Stimulated activated CD4-positive, alpha-beta T cell treated with anti-CD3 and anti-CD28 coated beads, Interleukin-4, amount 100 ng/mL, for 48 hours (primary cell): ENCODE results near the gene MFAP3.
"Not testable (repeated sequence)": the region's sequence is repeated elsewhere in the genome, so short reads cannot be mapped to it uniquely, and the experiment has no call there.

Experiments
- DNase-seq, 2 donors: peaks; one replicate each; pipeline ENCODE4 v3.0.0-alpha.2; 2020; ENCODE audit warnings: low read depth in 2 of 2

The MFAP3 gene

DNA sequence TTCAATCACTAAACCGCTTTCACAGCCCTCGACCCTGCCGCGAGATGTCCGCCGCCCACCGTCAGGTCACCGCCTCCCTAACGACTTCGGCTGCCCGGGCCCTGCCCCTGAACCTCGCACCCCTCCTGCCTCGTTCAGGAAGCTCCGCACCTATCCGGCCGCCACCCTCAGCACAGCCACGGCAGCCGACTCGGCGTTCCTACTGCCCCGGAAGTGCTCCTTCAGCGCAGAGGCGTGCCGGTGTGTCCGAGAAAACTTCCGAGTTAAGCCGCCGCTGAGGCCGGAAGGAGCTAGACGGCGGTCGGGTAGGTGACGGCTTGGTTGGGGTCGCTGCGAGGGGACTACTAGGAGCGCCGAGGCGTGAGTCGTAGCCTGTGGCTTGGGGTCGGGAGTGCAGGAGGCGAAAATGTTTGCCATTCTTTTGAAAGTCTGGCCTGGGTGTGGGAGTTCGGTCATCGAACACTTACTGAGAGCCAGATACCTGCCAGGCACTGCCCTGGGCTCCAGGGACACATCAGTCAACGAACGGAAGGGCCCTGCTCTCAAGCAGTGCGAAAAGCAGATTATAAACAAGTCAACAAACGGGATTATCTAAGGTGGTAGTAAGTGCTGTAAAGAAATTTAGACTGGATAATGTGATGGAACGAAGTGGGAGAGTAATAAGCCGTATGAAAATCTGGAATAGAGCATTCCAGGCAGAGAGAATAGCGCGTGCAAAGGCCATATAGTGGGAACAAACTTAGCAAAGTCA lies at the start of gene MFAP3, which contains the start of gene FAM114A2:
MFAP3 (plus strand) TSS at position 261 of the 751 bp plus-strand sequence. CDS start 10,756 bp downstream, outside the sequence.
FAM114A2 (minus strand) TSS at position 204 of the 751 bp plus-strand sequence. CDS start 3,957 bp downstream, outside the sequence.
- peak; percentile 78 to 89 for DNase-seq

DNA sequence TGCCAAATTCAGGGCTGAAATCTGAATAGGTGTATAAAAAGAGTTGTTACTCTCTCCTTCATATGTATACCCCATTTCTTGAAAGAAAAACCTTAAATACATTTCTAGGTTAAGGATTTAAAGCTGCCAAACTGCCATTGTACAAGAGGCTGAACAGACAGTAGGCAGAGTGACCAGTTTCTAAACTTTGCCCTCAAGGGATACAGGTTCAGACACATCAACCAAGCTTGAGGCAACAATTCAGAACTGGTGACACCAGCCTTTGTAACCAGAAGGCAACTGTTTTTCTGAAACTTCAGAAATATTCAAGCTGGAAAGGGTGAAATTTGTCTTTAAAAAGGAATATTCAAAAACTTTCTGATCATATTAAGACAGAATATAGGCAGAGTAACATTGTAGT lies 47.6 kb upstream of the MFAP3 start:
- no peak for DNase-seq

DNA sequence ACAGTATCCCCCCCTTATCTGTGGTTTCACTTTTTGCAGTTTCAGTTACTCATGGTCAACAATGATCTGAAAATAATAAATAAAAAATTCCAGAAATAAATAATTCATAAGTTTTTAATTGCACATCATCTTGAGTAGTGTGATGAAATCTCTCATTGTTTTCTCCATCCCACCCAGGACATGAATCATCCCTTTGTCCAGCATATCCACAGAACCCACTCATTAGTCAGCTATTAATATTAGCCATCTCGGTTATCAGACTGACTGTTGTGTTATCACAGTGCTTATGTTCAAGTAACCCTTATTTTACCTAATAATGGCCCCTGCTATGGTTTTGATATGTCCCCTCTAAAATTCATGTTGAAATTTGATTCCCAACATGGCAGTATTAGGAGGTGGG lies 40.8 kb upstream of the MFAP3 start:
- DNase-seq, result no peak

DNA sequence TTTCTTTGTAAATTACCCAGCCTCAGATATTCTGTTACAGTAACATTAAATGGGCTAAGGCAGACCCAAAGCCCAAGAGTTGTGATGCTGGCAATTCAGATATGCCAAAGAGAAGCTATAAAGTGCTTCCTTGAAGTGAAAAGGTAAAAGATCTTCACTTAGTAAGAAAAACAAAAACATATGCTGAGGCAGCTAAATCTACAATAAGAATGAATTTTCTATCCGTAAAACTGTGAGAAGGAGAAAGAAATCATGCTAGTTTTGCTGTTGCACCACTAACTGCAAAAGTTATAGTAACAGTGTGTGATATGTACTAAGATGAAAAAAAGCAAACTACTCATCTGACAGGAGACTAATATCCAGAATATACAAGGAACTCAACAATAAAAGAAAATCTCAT lies 40.0 kb upstream of the MFAP3 start:
- DNase-seq, result no peak

DNA sequence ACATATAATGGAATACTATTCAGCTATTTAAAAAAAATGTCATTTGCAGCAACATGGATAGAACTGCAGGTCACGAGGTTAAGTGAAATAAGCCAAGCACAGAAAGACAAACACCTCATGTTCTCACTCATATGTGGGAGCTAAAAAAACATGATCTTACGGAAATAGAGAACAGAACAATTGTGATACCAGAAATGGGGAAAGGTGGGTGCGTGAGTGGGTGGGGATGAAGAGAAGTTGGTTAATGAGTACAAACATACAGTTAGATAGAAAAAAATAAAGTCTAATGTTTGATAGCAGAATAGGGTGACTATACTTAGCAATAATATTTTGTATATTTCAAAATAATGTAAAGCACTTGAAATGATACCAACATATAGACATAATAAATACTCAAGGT lies 38.8 kb upstream of the MFAP3 start:
- DNase-seq, result no peak

DNA sequence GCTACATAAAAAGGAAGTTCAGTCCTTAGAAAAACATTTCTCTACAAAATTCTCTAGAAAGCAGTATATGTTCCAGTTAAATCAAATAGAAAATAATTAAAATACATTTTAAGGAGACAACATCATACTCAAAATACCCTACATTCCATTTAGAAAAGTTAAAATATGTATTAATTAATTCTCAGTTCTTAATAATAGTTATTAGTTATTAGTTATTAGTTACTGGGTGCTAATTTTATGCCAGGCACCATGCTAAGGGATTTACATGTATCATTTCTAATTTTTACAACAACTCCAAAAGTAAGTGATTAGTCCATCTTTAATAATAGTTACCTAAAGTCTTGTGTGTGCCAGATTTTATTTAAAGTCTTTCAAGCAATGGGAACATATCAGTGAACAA lies 38.1 kb upstream of the MFAP3 start:
- no peak for DNase-seq

DNA sequence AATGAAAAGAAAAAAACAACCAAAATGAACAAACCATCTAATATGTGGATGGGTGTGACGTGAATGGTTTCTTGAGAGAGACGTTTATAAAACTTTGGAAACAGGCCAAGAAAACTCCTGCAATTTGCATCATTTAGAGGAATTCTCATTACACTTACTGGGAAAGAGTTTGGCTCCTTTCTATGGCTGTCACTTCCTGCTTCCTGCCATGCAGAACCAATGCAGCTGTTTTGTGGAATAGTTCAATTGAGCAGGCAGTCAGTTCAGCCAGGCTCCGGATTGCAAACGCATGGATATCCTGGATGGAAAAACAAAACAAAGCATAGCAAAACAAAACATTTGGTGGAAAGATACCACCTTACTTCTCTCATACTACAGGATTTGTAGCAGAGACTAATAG lies 36.7 kb upstream of the MFAP3 start:
- no peak for DNase-seq

DNA sequence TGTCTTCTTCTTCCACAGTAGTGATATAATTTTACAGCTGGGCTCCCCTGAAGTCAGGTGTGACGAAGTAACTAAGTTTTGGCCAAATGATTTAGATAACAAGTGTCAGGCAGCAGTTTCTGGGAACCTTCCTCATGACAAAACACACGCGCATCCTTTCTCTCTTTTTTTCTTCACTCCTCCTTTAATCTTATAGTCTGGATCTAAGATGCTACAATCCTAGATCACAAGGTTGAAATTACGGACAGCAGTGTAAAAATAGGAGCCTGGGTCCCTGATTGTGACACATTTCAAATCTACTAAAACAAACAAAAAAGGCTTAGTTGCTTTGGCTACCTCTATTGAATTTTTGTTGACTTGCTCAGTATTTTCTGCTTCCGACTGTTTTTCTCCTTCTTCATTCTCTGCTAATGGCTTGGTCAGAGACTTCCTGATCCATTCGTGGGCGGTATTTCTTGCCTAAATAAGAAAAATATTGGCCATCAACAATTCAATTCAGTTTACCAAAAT lies 36.2 kb upstream of the MFAP3 start:
- no peak for DNase-seq

DNA sequence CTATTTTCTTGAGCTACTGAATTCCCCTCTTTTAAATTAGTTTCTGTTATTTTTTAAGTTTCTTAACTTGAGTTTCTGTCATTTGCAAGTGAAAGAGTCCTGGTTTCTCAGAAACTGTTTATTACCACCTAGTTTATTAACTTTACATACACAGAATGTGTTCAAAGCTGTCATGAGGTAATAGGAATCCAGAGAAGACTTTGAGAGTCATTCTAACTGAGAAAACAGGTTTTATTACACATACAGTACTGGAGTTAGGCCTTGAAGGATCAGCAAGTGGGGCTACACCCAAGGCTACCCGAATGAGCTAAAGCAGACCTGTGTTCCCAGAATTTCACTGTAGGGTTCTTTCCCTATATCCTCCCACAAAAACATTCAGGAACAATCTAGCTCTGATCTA lies 33.1 kb upstream of the MFAP3 start:
- DNase-seq, result no peak

DNA sequence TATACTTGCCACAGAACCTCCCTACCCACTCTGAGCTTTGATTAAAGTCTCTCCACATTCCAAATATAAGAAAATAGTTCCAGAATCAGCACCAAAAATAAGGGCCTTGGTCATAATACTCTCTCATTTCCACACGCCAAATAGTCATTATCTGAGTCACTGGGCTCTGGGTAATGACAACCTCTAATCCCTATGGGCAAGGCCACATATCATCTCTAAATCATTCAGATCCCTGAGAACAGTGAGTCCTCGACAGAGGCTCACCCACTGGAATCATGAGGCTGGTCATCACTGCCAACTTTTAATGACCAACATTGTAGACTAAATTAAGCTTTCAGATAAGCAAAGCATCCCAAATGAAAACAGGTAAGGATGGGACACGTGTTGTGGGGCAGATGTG lies 28.1 kb upstream of the MFAP3 start:
- DNase-seq, result no peak

DNA sequence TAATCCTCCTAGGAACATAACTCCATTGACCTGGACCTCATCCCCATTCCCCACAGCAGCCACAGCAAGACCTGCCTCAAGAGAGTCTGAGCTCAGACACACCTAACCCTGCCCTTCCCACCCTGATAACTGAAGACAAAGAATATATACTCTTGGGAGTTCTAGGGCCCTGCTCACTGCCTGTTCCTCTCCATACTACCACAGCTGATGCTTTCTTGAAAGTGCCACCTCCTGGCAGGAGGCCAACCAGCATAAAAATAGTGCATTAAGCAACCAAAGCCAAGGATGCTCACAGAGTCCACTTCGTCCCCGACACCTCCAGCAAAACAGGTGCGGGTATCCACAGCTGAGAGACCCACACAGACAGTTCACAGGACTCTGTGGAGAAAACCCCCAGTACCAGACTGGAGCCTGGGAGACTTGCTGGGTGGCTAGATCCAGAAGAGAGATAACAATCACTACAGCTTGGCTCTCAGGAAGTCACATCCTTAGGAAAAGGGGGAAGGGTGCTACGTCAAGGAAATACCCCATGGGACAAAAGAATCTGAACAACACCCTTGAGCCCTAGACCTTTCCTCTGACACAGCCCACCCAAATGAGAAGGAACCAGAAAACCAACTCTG lies 23.6 kb upstream of the MFAP3 start:
- DNase-seq, result no peak

DNA sequence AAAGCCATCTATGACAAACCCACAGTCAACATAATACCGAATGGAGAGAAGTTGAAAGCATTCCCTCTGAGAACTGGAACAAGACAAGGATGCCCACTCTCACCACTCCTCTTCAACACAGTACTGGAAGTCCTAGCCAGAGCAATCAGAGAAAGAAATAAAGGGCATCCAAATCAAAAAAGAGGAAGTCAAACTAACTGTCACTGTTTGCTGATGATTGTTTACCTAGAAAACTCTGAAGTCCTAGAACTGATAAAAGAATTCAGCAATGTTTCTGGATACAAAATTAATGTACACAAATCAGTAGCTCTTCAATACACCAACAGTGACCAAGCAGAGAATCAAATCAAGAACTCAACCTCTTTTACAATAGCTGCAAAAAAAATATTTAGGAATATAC lies 19.8 kb upstream of the MFAP3 start:
- DNase-seq, result not testable (repeated sequence)

DNA sequence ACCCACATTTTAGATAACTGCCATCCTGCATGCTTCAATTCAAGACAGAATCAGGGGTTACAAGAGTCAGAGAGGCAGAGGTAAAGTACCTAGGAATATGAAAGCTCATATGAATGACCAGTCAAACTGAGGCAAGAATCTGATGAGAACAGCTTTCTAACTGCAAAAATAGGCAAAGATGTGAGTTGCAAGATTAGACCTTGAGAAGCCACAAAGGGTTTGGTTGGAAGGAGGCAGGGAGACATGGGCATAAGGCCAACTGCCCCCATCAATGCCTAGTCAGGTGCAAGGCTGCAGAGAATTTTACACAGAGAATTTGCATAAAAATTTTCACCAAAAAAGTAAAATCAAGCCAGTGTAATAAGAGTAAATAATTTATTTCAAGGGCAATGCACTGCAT lies 12.8 kb upstream of the MFAP3 start:
- no peak for DNase-seq

DNA sequence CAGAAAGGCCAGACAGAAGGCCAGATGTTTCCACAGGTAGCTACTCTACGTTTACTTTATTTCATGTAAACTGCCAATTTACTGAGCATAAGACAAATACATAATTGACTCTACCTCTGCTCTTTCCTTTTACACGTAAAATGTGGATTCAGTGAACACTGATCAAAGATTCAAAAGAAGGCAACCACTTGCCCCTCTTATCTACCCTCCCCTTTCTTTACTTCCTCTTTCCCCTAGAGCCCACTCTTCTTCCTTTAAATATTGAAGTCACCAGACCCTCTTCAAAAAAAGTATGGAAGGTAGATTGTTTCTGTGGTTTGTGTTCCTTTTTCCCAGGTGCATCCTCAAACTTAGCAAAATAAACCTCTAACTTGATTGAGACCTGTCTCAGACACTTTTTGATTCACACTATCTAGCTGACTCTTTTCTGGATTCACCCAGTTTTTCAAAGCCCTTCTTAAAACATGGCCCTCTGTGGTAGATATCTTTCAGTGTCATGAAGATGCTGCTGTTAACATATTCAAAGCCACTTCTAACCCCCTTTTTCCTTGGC lies 6.8 kb upstream of the MFAP3 start:
- no peak for DNase-seq

DNA sequence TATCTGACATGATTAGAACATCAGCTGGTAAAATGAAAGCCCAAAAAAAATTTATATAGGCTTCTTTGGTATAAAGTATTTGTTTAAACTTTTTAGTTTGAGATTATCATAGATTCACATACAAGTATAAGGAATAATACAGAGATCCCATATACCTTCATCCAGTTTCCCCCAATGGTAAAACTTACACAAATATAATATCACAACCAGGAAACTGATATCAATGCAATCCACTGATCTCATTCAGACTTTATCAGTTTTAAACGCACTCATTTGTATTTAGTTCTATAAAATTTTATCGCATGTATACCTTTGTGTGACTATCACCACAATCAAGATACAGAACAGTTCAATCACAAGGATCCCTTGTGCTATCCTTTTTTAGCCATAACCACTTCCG lies 3.8 kb upstream of the MFAP3 start:
- no peak for DNase-seq

DNA sequence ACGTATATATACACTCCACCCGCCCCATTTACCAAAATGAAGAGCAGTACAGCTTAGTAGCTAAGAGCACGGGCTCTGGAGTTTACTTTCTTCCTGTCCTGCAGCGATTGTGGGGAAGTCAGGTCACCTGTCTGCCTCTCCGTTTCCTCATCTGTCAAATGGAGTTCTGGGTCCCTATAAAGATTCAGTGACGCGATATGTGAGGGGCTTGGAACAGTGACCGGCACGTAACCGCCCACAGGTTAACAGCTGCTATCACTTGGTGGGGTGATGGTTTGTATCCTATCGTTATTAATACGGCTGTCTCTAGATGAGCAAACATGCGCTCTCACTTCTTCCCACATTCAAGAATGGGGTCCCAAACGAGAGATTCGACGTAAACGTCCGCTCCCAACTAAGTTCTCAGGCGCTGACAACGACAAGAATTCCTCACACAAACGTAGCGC lies 483 bp upstream of the MFAP3 start:
- DNase-seq, result peak in 1 of 2 donors; percentile 13

DNA sequence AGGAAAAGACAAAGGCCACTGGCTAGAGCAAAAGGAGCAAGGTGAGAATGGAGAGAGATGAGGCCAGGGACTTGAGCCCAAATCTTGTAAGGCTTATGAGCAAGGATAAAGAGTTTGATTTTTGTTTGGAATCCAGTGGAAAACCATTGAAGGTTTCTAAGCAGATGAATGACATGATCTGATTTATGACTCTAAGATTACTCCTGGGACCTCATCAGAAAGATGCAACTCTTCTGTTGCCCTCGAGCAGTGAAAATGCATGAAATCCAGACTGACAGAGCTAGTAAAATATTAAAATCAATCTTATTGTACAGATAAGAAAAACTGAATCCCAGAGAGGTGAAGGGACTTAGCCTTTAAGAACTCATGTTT lies 677 bp downstream of the MFAP3 start:
- DNase-seq, result no peak

DNA sequence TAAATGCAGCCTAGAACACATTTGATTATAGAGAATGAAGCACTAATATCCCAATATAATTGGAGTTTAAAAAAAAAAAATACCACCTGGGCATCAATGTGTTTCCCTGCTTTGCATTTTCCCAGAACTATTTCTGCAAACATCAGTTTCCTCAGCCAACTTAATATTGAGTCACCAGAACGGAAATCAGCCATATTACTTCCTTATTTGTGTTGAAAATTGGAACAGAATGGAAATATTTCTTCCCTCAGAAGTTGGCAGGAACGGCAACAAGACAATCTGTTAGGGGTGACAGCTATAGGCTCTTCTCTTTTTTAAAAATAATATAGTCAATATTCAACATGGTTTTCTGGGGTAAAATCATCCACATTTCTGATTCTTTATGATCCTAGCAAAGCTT lies 4.0 kb downstream of the MFAP3 start:
- no peak for DNase-seq

DNA sequence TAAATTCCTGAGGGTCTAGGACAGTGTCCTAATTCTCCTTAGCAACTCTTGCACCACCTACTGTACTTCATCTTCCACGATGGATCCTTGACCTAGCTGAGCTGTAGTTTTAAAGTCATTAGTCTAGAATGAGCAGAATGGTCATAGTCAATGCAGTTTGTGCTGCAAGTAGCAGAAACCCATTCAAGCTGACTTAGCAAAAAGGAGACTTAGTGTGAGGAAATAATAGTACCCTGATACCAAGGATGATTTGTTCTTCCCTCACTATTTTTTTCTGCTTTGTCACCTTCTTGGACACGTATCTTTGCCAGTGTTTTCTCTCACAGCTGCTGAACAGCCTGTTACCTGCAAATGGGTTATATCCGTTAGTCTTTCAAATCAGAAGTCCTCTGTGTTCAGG lies 5.3 kb downstream of the MFAP3 start:
- no peak for DNase-seq

DNA sequence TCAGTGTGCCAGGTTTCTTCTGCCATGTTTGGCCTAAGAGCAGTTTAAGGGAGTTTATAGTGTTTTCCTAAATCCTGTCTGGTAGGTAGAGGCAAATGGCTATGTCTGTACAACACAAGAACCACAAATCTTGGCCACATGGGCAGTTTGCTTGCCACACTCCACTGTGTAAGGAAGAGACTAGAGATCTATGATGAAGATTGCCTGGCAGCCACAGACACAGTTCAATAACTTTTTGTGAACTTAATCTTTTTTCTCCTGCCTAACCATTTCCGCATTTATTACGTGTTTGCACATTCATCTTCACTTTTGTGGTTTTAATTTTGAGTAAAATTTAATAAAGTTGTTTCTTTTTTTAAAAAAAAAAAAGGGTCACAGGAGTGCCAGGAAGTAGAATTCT lies 5.8 kb downstream of the MFAP3 start:
- DNase-seq, result no peak

DNA sequence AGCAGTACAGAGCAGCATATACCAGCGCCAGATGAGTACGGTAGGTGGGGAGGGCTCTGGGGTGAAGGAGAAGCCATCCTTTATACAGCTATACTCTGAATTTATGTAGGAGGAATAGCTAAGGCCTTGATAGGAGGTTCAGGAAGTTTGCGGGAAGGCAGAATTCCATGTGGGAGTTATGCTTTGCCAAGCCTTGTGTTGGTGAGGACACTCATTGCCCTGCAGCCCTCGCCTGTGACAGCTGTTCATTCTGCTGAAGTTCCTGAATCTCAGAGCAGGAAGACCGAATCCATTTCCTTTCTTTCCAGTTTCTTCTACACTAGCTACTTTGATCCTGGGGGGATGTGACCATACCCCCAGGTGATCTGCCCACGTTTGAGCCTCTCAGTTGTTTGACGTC lies 7.7 kb downstream of the MFAP3 start:
- DNase-seq, result no peak

DNA sequence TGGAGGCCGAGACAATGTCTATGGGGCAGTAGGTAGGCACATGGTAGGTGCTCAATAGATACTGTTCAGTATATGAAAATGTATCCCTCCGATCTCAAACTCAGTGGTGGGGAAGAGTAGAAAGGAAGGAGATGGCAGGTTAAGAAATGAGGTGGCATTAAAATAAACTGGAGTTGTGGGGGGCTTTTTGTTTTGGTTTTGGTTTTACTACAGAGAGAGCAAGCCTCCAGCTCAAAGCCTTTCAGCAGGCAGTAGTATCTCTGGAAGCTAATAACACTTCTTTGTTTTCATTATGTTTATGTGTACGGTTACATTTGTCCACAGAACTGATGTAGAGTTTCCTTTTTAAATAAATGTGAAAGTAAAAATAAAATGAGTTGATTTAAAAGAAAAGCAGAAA lies 8.6 kb downstream of the MFAP3 start:
- DNase-seq, result no peak

DNA sequence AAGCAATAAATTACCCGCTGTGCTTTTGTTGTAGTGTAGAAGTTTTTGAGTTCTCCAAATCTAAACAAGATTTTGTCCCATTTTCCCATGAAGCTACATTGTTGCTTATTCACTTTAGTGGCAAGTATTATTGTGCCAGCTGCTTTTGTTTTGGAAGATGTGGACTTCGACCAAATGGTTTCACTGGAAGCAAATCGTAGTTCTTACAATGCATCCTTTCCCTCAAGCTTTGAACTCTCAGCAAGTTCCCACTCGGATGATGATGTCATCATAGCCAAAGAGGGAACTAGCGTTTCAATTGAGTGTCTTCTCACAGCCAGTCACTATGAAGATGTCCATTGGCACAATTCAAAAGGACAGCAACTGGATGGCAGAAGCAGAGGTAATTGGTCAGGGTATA lies 10.9 kb downstream of the MFAP3 start:
- no peak for DNase-seq
